NK-92 (cell line): ENCODE data around the gene CDH8.

Experiments
- DNase-seq: peaks from one replicate; lab custom pipeline; 2025; ENCODE audit not compliant: unreplicated experiment; lab: John Stamatoyannopoulos, UW

The CDH8 gene

DNA sequence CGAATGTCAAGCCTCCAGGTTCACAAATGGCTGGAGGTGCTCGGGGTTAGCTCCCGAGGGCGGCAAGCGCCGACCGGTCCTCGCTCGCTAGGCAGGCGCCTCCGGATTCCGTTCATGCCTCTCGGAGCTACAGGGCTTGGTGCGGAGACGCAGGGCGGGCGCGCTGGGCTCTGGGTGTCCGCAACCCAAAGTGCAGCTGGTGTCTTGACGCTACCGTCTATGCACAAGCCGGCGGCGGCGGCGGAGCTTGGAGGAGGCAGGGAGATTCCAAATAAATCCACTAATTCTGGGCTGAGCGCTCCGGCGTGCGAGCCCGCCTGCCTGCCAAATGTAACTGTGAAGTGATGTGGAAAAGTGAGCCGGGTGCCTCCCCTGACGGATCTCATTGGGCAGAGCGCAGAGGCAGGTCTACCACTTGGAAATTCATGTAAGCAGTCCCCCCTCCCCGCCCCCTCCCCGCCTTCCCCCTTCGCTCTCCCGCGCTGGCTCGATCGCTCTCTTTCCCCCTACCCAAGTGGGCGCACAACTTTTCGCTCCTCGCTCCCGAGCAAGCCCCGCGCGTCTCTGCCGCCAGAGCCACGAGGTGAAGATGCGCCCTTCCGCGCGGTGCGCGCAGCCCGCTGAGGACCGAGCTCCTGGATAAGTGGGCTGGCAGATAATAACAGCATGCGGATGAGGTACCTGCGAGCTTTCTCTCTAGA is at the start of gene CDH8:
CDH8 (minus strand) TSS at position 338 of the 701 bp plus-strand sequence. CDS start 15,035 bp downstream, outside the sequence.
- DNase-seq: no peak

GRCh38 chr16:62079236-62079635 is 43.0 kb upstream of the CDH8 start:
- DNase-seq: no peak

DNA sequence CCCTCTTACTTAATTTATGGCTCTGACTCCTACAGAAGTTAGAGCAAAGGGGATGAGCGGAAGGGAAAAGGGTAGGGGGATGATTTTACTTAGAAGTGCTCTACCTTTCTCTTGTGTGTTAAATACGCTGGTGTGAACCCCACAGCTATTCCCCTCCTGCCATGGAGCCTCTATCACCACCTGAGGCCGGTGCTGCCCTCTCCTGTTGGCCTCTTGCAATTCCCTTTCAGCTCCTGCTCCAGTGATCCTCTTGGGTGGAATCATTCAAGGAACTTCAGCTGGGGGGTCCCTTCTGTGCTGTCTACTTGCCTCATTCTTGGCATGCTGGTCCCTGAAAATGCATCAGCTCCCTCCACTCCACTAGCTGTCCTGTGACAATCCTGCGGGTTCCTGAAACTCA is 41.8 kb upstream of the CDH8 start:
- DNase-seq: no peak

DNA sequence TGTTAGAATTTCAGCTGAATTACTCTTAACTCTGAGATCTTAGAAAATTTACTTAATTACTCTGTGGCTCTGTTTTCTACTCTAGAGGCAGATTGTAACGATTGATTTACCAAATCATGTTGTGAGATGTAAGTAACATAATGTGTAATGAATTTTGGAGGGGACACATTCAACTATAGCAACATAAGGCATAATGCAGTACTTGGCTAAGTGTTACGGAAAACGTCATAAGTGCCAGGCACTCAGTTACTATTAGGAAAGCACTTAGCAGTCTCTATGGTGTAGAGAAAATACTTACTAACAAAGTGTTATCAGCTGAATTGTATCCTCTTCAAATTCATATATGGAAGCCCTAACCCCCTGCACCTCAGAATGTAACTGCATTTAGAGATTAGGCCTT is 40.6 kb upstream of the CDH8 start:
- DNase-seq: no peak

DNA sequence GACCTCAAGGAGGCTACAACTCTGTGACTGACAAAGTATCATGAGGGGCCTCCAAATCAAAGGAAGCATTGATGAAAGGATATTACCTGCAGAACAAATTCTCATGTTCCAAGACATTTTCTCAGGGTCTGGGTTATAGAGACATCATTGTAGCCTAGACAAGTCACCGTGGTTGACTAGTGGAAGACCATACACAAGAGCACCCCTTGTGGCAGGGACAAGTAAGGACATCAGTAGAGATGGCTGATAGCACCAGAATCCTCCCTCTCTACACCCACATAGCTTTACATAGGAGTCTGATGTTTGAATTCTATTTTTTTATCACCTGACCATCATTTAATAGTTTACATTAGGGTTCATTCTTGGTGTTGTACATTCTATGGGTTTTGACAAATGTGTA is 32.5 kb upstream of the CDH8 start:
- DNase-seq: no peak

DNA sequence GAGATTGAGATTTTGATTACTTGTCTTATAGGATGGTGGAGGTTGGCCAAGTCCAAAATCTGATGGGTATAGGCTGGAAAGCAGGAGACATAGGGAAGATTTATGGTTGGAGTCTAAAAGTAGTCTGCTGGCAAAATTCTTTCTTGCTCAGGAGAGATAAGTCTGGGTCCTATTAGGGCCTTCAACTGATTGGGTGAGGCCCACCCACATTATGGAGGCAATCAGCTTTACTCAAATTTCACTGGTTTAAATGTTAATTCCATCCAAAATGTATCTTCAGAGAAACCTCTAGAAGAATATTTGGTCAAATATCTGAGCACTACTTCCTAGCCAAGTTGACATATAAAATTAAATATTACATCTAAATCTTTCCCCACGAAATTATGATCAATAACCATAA is 31.7 kb upstream of the CDH8 start:
- DNase-seq: no peak

DNA sequence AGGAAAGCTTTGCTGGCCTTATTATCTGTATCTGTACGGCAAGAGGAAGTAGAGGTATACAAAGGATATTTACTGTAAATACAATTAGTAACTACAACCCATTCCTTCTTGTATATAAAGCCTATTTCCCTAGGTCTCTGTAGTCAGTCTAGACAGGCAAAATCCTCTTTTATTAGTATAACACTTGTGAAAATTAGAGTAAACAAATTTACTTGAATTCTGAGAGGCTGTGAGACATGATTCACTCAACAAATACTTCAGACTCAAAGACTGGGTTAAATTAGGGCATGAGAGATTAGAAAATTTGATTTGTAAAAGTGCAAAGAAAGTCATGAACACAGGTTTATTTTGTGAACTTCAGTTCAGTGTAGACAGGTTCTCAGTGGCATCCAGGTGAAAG is 30.9 kb upstream of the CDH8 start:
- DNase-seq: no peak

GRCh38 chr16:62066747-62067146 is 30.5 kb upstream of the CDH8 start:
- DNase-seq: no peak

GRCh38 chr16:62064173-62064572 is 27.9 kb upstream of the CDH8 start:
- no peak for DNase-seq

DNA sequence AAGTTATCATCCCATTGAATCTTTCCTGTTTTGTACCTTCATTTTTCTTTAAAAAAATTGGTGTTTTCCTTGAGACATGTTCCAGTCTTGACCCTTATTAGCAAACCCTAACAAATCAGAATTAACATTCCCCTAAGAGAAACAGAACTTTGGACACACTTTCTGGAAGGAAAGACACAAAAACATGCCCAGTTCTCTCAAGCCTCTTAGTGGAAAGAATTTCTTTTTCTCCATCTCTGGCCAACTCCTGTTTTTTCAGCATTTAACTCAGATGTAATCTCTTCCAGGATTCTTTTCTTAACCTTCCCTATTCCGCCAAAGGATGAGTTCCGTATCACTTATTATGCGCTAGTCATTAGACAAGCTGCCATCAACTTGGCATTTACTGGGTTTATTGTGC is 23.9 kb upstream of the CDH8 start:
- DNase-seq: no peak

DNA sequence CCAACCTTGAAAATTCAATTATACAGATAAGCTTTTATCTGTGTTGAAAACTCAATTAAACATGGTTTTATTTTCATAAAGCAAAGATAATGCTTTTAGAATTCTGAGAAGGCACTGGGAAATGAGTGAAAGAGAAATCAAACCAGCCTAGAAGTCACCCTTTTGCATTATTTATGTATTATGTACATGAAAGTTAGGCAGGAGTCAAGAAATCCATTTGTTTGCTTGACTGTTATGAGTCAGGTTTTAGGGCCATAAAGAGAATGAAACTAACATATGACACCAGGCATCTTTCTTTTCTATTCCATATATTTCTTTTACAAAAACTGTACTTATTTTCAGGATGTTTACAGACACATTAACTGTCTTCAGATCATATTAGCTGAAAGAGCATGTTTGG is 23.3 kb upstream of the CDH8 start:
- DNase-seq: no peak

GRCh38 chr16:62058412-62058811 is 22.2 kb upstream of the CDH8 start:
- DNase-seq: no peak

GRCh38 chr16:62051942-62052341 is 15.7 kb upstream of the CDH8 start:
- no peak for DNase-seq

- no peak for DNase-seq
Measured at GRCh38 chr16:62050793-62051192, 14.6 kb upstream of the CDH8 start.

GRCh38 chr16:62046801-62047200 is 10.6 kb upstream of the CDH8 start:
- DNase-seq: no peak

- no peak for DNase-seq
Measured at GRCh38 chr16:62041401-62041800, 5.2 kb upstream of the CDH8 start.

DNA sequence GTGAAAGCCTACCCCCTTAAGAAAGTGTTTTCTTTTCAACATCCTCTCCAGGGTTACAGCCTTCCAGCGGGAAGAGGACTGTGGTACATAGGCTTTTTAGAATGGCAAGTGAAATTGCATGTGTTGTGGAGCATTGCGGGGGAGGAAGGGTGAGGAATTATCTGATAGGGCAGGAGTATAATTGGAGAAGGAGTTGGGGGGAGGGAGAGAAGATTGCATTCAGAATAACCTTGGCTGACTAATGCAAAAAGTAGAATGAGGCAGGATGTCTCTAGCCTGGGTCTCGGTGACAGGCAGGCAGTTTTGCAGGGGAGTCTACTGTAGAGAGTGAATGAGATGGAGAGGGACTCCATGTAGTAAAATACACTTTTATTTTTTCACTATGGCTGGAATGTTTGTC is 2.4 kb upstream of the CDH8 start:
- DNase-seq: no peak

- no peak for DNase-seq
Measured at GRCh38 chr16:62038225-62038624, 2.0 kb upstream of the CDH8 start.

GRCh38 chr16:62036802-62037135 is 531 bp upstream of the CDH8 start:
- no peak for DNase-seq

DNA sequence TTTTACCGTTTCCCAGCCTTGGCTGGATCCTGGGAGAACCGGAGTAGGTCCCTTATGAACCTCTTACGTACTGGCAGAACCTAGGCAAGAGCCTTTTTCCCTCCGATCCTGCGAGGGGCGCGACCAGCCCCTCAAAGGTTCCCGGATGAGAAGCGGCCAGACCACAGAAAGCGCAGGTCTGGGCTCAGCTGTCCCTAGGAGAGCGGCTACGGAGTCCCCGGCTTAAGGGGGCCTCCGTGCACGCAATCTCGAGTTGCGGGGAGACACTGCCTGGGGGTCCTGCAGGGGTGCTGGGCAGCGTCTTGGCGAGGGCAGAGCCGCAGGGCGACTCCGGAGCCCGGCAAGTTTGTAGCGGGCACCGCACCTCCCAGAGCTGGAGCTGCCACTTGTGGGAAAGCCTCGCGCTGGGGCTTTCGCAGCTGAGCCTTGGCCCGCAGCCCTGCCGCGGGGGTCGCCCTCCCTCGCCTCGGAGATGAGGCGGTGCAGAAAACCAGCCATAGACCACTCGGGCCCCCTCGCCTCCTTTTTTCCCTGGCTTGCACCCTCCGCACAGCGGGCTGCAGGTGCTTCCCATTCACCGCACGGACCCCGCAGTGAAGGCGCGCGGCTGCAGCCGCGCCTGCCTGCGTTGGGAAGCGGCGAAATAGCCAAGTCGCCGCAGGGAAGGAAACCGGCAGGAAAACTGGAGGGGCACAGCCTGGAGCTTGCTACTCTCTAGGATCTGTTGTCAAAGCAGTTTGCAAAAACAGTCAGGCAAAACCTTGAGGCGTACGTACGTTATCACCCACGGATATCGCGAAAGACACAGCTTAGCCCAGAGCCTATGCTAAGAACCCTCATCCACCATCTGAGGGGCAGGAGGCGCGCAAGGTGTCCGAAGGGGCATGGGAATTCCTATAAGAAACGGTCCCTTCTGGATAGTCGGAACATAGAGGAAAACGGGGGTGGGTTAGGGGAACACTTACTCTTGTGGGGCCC is 834 bp downstream of the CDH8 start:
- no peak for DNase-seq

DNA sequence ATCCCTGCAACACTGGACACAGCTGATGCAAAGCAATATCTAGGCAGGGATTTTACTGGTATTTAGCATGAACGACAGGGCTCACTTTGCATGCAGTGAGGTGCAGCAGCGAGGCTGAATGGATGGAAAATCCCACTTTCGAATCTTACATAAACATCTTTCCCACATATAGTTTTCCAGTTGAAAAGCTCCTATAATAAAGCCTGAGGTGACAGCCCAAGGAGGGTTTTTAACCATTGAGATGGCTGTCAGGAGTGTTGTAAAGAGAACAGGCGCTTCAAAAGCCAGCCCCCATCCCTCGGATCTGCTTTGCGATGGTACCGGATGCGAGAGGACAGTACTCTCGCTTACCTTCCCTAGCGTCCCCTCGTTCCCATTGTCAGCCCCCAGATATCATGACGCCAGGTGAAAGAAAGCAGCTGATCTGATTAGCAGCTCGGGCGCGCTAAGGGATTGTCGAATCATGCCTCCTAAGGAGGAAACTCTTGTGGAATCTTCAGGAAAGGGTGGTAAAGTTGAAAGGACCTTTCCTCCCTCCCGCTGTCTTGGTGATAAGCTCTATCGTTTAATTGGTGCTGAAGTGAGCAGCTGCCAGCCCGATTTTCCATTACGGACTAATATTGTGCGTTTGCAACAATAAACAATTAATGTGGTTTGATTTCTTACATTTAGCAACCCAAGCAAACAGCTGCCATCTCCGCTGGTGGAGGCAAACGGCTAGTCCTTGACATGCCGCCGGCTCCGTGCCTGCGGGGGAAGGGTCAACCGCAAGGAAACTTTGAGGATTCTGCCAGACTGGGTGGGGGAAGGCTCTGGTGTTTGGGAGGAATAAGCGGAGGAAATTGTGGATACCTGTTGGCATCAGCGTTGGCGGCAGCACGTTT is 1.8 kb downstream of the CDH8 start:
- DNase-seq: no peak
